ENCODE results near the gene MST1R. TPM values are rescaled to one million over a fixed set of nuclear protein-coding genes. Genes with fewer than 3 reads are reported as not detected.
A peak's percentile ranks its signal among the peaks of the same experiment; 100 is the strongest.

MST1R gene
- total RNA-seq, 1 experiment from 2014 or later = 39.0 TPM

DNA sequence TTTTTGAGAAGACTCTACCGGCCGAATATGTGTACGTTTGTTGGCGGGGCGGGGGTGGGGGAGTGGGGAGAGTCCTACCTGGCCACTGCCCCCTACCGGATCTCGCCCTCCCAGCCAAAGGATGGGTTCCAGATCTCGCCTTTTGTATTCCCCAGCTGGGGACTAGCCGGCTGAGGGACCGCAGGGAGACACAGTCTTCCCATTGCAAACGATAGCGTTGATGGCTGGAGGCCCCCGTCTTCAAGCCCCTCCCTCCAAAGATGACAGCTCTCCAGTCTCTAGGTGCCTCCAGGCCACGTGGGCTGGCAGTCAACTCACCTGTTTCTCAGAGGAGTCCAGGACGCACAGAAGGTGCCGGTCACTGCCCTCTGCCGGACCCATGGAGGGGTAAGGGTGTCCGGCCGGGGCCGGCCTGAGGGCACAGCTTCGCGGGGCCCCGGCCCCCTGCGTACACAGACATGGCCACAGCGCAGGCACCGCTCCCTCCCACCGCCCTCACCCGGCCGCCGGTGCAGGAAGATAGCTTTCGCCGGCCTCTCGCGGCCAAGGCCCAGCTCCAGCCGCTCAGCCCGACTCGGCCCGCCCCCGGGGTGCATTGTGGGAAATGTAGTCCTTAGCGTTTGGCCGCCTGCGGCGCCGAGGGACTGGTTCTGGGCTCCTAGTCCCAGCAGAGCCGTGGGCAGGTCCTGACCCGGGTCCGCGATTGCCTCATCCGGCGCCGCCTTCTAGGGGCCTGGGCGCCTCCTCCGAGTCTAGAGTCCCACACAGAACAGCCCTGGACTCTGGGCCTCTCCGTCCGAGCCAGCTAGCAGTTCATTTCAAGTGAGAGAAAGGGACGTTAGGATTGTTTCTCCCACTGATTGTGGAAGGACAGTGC is 25.9 kb upstream of the MST1R start, which contains the start of gene MON1A:
Gene MON1A (minus strand): TSS at position 521 of the 877 bp plus-strand sequence. CDS start 16,465 bp downstream, outside the sequence.
- H3K9me3 ChIP-seq (ENCODE audit: low read length) = no peaks in the 10 kb centered on the region
- H3K4me1 ChIP-seq (ENCODE audit: insufficient read depth, low read length) = peaks cover 35% of the 10 kb centered on the region
- DNase-seq = peak; percentile 94
- peak within 1 kb of the TSS; percentile 93 for H3K4me2 ChIP-seq (ENCODE audit: low read length)
- no peaks in the 10 kb centered on the region for H3K27me3 ChIP-seq (ENCODE audit: low read length)
- H3K79me2 ChIP-seq (ENCODE audit: low read length) = peaks cover 36% of the 10 kb centered on the region
- intact Hi-C loops (cut with micrococcal nuclease) = loop anchor here (1.0 to 2.0 kb wide), 2 partner anchors 11 to 23 kb away; partner anchors contain the start of gene RBM6
- no peaks in the 10 kb centered on the region for H3F3A ChIP-seq (ENCODE audit: low read length, unreplicated experiment)
- BruUV-seq (replicated peaks) = TSS peak; percentile 58
- CTCF ChIA-PET = interaction anchor here (0.5 to 1.5 kb wide), 6 partner anchors 10 to 126 kb away, joined by 4 to 16 read pairs (median 6); partner anchors contain the start of genes INKA1 and RBM6
- H3K9ac ChIP-seq (ENCODE audit: low read length) = peak within 1 kb of the TSS; percentile 85
- no peaks in the 10 kb centered on the region for H4K20me1 ChIP-seq (ENCODE audit: low read length)
- no peaks in the 10 kb centered on the region for H3K36me3 ChIP-seq (ENCODE audit: low read depth, low read length)
- TF ChIP-seq EZH2phosphoT487 (IDR thresholded peaks at IDR 0.05; ENCODE audit: borderline replicate concordance, low read length) = no peak
- TF ChIP-seq, protein P1, sequence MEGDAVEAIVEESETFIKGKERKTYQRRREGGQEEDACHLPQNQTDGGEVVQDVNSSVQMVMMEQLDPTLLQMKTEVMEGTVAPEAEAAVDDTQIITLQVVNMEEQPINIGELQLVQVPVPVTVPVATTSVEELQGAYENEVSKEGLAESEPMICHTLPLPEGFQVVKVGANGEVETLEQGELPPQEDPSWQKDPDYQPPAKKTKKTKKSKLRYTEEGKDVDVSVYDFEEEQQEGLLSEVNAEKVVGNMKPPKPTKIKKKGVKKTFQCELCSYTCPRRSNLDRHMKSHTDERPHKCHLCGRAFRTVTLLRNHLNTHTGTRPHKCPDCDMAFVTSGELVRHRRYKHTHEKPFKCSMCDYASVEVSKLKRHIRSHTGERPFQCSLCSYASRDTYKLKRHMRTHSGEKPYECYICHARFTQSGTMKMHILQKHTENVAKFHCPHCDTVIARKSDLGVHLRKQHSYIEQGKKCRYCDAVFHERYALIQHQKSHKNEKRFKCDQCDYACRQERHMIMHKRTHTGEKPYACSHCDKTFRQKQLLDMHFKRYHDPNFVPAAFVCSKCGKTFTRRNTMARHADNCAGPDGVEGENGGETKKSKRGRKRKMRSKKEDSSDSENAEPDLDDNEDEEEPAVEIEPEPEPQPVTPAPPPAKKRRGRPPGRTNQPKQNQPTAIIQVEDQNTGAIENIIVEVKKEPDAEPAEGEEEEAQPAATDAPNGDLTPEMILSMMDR (conservative IDR thresholded peaks at IDR 0.05; ENCODE audit: low read depth, low read length) = peak; percentile 46; the same call in 1 of the 2 replicates
- peak within 1 kb of the TSS; percentile 97 for H2AFZ ChIP-seq (ENCODE audit: low read length)
- POLR2A ChIA-PET (ENCODE audit: unreplicated experiment) = interaction anchor here (0.6 to 1.3 kb wide), 4 partner anchors 11 to 143 kb away, joined by 4 to 9 read pairs (median 6); partner anchors contain the start of genes MST1R and RBM6
- peak; percentile 94 for ATAC-seq
- H3K4me3 ChIP-seq (ENCODE audit: low read length) = peak within 1 kb of the TSS; percentile 94
- peak within 1 kb of the TSS; percentile 53 for H3K27ac ChIP-seq (ENCODE audit: low read length)
- H3K9me2 ChIP-seq (replicated peaks; ENCODE audit: low read length) = no peaks in the 10 kb centered on the region

DNA sequence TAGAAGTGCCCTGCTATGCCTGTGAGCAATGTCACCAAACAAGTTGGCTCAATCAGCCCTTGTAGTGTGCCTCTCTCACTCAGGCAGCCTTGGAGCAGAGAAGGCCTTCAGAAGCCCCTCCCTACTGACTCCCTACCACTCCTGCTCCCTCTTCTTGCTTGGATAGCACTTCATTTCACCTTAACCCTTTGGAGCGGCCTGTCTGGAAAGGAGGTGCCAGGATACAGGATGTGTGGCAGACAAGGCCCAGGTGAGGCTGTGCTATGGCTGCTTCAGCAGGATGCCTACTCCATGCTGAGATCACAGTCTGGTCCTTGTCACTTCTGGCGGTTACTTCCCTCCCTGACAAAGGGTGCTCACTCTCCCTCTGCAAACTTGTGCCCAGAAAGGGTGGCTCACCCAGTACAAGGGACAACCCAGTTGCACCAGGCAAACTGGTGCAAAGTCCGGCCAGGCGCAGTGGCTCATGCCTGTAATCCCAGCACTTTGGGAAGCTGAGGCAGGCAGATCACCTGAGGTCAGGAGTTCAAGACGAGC is 24.9 kb upstream of the MST1R start:
- intact Hi-C loops (cut with micrococcal nuclease) = loop anchor here (1.0 to 2.0 kb wide), 2 partner anchors 12 to 22 kb away; partner anchors contain the start of gene RBM6
- H3K27me3 ChIP-seq (ENCODE audit: low read length) = no peaks in the 10 kb centered on the region
- BruUV-seq (replicated peaks) = no TSS peak
- no peak overlapping the region; the same call in 1 of the 2 replicates for H2AFZ ChIP-seq (ENCODE audit: low read length)
- no peak for ATAC-seq
- H4K20me1 ChIP-seq (ENCODE audit: low read length) = no peaks in the 10 kb centered on the region
- H3F3A ChIP-seq (ENCODE audit: low read length, unreplicated experiment) = no peaks in the 10 kb centered on the region
- TF ChIP-seq EZH2phosphoT487 (IDR thresholded peaks at IDR 0.05; ENCODE audit: borderline replicate concordance, low read length) (no peak), EZH2 (IDR thresholded peaks at IDR 0.05; ENCODE audit: low read length, unreplicated experiment) (no peak)
- TF ChIP-seq, protein P1 (conservative IDR thresholded peaks at IDR 0.05; ENCODE audit: low read depth, low read length) = no peak
- H3K36me3 ChIP-seq (ENCODE audit: low read depth, low read length) = no peaks in the 10 kb centered on the region
- CTCF ChIA-PET = interaction anchor here (1.3 kb wide), 1 partner anchor 28 kb away, joined by 8 read pairs; no protein-coding TSS in a partner anchor
- H3K4me3 ChIP-seq (ENCODE audit: low read length) = peak overlapping the region; percentile 94
- POLR2A ChIA-PET (ENCODE audit: unreplicated experiment) = no interaction called here
- DNase-seq = no peak
- H3K9ac ChIP-seq (ENCODE audit: low read length) = peak overlapping the region; percentile 85
- peaks cover 43% of the 10 kb centered on the region for H3K79me2 ChIP-seq (ENCODE audit: low read length)
- H3K27ac ChIP-seq (ENCODE audit: low read length) = no peak overlapping the region
- H3K4me1 ChIP-seq (ENCODE audit: insufficient read depth, low read length) = peaks cover 40% of the 10 kb centered on the region
- no peaks in the 10 kb centered on the region for H3K9me3 ChIP-seq (ENCODE audit: low read length)
- H3K9me2 ChIP-seq (replicated peaks; ENCODE audit: low read length) = no peaks in the 10 kb centered on the region
- H3K4me2 ChIP-seq (ENCODE audit: low read length) = peak overlapping the region; percentile 93

Data from PC-3 (cell line).